HG03378 (cell line): ENCODE measurements around the gene SMIM17.
"Not testable (repeated sequence)": the region's sequence is repeated elsewhere in the genome, so short reads cannot be mapped to it uniquely, and the experiment has no call there.

Experiments used
- ATAC-seq: cut with Tn5 transposase; IDR thresholded peaks from one replicate; pipeline ENCODE4 v1.9.1; 2021; ENCODE audit warnings: mild to moderate bottlenecking, moderate library complexity; ENCODE audit not compliant: unreplicated experiment

SMIM17 gene

DNA sequence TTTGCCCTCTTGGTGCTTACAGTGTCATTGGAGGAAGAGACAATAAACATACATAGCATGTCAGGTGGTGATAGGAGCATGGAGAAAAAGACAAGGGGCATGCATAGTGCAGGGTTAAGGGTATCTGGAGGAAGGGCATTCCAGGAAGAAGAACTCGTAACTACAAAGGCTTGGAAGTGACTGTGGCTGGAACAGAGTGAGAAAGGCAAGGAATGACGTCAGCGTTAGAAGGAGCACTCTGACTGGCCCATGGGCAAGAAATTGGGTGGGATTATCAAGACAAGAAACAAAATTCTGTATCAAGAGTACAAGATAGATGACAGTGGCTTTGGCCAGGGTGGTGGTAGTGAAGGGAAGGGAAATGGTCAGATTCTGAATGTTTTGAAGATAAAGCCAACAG is 11.2 kb downstream of the SMIM17 start:
- no peak for ATAC-seq

DNA sequence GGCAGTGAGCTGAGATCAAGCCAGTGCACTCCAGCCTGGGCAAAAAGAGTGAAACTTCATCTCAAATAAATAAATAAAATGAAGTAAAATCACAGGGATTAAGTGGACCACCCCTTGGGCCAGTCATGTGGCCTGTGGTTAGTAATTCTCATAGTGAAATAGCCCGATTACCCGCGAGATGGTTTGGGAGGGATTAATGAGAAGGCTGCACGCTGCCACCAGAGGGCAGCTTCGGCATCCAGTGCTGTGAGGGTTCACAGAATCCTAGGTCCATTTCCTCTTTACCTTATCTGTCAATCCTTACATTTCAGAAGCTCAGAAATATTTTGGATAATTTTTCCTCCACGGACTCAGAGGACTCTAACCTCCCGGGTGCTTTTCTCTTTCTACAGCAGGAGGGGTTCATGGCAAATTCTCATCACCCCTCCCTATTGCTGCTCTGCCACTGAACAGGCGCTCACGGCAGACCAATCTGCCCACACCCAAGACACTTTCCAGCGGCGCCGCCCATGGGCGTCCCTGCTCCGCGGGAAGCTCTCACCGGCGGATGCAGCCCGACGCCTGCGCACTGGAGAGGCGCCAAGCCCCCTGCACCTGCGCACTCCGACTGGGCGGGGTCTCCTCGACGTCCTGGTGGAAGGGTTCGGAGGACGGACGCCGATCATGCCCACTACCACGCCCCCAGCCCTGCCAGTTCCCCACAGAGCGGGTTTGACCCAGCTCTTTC is 17.6 kb downstream of the SMIM17 start:
- ATAC-seq: no peak

DNA sequence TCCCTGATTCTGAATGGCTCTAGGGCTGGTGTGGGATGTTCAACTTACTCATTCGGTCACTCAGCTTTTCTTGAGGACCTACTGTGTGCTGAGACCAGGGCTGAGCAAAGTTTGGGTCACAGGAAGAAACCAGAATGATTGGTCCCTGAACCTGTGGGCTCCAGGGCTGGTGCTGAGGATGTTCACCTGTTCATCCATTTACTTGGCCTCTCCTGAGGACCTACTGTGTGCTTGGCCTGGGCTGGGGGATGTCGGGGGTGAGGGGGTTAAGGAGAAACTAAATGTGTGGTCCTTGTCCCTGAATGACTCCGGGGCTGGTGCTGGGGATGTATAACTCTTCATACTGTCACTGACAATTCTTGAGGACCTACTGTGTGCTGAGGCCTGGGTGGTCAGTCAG is 18.3 kb downstream of the SMIM17 start:
- ATAC-seq: no peak

DNA sequence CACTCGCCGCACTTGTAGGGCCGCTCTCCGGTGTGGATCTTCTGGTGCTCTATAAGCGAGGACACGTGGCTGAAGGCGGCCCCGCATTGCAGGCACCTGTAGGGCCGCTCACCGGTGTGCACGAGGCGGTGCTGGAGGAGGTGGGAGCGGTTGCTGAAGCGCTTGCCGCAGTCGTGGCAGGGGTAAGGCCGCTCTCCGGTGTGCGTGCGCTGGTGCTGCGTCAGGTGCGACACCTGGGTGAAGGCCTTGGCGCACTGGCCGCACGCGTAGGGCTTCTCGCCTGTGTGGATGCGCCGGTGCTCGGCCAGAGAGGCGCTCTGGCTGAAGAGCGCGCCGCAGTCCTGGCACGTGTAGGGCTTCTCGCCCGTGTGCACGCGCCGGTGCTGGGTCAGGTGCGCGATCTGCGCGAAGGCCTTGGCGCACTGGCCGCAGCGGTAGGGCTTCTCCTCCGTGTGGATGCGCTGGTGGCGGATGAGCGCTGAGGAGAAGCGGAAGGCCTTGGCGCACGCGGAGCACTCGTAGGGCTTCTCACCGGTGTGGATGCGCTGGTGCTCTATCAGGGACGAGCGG is 21.1 kb downstream of the SMIM17 start:
- no peak for ATAC-seq

DNA sequence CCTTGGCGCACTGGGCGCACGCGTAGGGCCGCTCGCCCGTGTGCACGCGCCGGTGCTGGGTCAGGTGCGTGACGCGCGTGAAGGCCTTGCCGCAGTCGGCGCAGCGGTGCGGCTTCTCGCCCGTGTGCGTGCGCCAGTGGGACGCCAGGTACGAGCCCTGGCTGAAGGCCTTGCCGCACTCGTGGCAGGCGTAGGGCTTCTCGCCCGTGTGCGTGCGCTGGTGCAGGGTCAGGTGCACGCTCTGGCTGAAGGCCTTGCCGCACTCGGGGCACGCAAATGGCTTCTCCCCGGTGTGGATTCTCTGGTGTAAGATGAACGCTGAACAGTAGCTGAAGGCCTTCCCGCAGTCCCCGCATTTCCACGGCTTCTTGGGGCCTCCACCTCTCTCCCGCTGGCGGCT is 21.6 kb downstream of the SMIM17 start:
- ATAC-seq: no peak

DNA sequence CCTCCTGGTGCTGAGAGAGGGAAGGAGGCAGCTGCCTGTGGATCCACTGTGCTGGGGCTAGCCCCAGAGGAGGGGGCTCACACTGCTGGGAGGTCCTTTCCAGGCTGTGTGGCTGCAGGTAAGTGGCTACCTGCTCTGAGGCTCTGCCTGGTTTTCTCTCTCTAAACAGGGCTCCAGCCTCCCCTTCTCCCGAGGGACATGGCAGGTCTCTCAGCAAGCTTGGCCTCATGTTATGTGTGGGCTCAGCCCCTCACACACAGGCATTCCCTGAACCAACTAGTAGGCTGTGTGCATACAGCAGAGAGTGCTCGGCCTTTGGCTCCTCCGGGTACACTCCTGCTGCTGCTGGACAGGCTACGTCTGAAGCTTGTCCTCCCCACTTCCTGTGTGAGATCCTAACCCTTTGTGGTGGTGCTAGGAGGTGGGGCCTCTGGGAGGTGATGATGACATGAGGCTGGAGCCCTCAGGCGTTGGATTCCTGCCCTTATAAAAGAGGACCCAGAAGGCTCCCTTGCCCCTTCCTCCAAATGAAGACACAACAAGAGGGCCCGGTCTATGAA is 24.4 kb downstream of the SMIM17 start:
- no peak for ATAC-seq

DNA sequence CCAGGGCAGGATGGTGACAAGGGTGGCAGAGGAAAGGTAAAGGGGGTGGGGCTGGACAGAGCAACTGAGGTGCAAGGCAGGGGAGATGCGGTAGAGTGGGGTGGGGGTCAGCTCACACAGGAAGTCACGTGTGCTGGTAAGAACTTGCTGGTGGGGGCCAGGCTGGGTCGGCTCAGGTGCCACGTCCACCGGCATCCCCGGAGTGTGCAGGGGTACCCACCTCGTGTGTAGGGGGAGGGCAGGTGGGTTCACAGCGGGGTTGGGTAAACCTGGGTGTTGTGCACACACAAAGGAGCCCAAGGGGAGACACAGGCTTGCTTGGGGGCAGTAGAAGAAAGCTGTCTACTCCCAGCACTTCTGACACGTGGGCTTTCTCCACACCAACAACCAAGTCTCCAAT is 25.7 kb downstream of the SMIM17 start:
- ATAC-seq: no peak

DNA sequence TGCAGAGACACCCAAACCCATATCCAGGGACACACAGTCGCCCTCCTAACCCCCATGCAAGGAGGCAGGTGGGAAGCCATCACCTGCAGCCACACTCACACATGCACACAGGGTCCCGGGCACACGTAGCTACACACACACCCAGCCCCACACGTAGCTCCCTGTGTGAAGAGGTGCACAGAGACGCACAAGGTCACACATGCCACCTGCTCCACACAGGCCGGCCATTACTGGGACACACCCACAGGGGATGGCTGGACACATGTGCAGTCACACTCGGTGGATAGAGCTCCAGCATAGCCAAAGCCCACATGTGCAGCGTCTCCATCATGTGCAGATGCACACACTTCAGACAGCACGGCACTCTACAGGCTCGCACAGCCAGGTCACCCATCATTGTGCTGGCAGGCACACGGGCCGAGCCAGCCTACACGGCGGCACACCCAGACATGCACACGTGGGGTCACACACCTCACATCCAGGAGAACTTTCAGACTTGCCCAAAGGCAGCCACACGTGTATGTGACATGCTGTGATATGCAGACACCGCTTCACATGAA is 27.5 kb downstream of the SMIM17 start:
- ATAC-seq: no peak

DNA sequence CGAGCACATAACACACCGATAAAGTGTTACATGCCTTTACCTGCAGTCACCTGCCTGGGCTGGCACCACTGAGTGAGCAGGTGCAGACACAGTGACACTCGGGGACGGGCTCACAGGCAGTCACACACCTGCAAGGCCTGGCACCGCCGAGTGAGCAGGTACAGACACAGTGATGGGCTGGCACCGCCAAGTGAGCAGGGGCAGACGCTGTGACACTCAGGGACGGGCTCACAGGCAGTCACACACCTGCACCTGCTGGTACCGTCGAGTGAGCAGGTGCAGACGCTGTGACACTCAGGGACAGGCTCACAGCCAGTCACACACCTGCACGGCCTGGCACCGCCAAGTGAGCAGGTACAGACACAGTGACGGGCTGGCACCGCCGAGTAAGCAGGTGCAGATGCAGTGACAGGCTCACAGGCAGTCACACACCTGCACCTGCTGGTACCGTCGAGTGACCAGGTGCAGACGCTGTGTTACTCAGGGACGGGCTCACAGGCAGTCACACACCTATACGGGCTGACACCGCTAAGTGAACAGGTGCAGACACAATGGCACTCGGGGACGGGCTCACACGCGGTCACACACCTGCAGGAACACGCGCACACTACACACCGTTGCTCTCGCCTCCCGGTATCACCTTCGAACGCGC is 28.1 kb downstream of the SMIM17 start:
- ATAC-seq: no peak

DNA sequence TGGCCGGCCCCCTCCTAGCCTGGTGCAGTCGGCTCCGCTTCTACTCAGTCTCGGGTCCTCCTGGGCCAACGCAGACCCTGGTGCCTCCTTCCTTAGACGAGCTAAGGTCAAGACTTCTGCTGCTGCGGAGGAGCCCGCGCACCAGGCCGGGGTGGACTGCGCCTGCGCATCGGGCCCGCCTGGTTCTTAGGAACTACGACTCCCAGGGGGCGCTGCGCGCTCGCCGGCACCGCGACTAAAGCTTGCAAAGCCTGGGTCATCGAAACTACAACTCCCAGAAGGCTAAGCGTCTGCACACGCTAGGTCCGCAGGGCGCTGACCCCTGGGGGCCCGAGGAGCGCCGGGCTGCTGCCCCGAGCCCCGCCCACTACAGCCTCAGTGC is 28.6 kb downstream of the SMIM17 start, which contains the start of gene ZNF835:
Gene ZNF835 (minus strand): TSS at position 145 of the 382 bp plus-strand sequence. CDS start 6,559 bp downstream, outside the sequence.
- no peak for ATAC-seq

DNA sequence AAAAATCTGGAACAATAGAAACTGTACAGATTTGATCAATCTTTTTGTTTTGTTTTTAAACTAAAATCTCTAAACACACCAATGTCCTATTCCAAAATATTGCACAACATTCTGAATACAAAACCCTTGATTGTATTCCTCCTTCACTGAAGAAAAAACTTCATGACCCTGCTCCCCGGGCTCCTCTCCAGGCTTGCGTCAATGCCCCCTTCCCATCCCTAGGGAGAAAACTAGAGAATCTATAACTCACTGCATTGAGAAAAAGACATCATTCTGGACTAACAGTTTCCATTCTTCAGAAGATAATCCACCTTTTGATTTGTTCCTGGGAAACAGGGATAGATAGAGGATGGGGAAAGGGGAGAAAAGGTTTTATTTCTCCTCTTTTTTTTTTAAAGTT is 29.7 kb downstream of the SMIM17 start:
- ATAC-seq: not testable (repeated sequence)

DNA sequence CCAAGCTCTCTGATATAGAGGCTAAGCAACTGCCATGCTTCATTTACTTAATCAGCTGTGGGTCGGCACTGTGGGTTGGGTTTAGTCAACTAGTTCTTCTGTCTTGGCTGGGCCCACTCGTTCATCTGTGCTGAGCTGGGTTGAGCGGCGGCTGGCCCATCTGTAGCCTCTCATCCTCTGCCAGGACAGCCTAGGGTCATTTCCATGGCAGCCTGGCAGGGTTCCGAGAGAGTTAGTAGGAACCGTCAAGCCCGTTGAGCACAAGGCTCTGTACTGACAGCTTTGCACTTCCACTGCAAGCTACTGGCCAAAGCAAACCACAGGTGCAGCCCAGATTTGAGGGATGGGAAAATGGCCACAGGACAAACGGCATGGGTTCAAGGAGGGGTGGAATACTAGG is 35.2 kb downstream of the SMIM17 start:
- ATAC-seq: no peak

DNA sequence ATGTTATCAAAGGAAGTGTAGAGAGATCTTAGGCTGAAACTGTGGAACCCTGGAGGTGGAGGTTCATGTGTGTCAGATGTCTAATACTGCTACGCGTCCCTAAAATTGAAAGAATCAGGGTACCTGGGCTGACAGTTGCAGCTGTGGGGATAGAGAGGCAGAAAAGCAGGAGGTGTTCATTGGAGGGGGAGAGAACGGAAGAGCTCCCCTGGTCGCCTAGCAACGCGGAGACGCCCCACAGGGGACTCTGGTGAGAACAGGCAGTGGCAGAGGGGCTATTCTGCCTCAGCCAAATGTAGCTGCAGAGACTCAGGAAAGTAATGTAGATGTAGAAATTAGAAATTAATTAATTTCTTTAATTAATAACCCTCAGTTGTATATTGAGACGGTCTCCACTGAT is 38.7 kb downstream of the SMIM17 start:
- no peak for ATAC-seq

DNA sequence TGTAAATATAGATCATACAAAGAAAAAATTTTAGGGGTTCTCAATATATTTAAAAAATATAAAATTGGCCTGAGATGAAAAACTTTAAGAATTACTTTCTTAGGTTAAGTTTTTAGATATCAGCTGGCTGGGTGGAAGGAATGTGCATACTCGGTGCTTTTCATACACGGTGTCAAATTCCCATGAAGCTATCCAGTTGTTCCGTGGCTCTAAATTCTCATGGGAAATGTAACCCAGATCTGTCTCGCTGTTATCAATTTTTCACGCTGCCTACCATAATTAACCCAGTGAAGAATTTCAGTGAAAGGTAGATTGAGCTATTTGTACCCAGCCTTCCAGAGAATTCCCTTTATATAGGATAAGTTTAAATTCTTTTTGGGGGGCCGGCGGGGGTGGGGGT is 40.2 kb downstream of the SMIM17 start:
- ATAC-seq: no peak

DNA sequence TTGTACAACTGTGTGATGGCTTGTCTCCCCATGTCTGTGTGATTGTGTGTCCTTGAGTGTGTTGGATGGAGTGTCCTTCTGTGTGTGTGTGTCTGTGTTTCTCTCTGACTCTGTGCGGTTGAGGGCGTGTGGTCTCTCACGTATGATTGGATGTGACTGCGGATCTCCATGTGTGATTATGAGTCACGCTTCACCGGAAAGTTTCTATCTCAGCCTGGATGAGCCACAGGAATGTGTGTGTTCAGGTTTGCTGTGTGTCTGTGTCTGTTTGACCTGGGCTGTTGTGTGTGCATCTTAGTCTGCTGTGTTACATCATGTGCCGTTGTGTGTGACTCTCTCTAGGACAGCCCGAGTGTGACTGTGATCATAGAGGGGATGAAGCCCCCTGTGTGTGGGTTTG is 44.1 kb downstream of the SMIM17 start:
- no peak for ATAC-seq

DNA sequence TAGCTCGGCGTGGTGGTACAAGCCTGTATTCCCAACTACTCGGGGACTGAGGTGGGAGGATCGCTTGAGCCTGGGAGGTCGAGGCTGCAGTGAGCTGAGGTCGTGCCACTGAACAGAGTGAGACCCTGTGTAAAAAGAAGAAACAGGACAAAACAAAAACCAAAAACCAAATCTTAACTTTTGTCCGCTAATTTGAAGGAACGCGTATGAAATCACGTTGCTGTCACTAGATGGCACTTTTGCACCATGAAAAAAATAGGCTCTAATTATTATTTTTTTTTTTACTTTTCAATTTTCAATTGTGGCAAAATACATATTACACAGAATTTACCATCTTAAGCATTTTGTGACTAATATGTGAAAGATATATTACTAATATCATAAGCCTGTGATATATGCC is 46.2 kb downstream of the SMIM17 start:
- no peak for ATAC-seq

DNA sequence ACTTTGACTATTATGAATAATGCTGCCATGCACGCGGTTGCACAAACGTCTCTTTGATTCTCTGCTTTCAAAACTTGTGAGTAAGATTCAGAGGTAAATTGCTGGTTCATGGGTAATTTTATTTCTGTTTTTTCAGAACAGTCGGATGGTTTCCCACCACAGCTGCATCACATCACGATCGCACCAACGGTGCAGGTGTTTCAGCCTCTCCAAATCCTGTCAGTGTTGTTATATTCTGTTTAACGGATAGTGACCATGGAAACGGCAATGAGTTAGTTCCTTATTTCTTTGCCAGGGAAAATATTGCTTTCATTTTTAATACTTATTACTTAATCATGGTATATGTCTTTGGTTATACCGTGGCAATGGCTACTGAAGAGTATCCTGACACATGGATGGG is 47.7 kb downstream of the SMIM17 start:
- ATAC-seq: no peak

DNA sequence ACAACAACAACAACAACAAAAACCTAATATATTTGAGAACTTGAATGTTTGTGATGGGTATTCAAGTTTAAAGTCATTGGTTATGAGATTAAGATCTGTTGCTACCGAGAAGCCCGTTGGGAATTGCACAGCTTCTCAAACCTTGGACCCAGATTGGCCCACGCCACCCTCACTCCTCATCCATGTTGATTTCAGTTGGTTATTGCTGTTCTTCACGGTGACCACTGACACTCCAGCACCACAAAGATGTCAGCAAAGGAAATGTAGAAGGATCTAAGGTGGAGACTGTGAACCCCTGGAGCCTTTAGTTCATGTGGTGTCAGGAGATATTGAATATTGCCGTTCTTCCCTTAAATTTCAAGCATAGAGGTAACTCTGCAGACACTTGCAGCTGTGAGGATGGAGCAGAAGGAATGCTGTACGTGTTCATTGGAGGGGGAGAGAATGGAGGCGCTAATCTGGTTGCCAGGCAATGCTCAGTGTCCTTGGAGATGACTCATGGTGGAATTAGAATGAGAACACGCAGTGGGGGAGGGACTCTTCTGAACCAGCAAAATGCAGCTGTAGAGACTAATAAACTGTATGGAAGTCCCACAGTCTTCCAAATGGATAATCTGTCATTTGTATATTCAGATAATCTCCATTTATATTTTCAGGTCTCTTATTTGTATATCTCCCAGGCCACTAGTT is 49.4 kb downstream of the SMIM17 start:
- no peak for ATAC-seq

DNA sequence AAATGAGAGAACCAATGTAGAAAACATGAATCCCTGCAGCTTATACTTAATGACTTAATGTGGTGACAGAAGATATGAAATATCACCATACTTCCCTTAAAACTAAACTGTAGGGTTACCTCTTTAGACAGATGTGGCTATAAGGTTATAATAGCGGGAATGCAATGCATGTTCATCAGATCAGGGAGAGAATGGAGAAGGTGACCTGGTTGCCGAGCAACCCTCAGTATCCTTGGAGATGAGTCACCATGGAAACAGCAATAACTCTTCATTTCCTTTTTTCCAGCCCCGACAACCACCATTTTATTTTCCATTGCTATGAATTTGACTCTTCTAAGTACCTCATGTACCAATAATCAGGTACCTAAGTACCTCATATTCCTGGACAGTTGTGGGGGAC is 56.6 kb downstream of the SMIM17 start:
- ATAC-seq: no peak

DNA sequence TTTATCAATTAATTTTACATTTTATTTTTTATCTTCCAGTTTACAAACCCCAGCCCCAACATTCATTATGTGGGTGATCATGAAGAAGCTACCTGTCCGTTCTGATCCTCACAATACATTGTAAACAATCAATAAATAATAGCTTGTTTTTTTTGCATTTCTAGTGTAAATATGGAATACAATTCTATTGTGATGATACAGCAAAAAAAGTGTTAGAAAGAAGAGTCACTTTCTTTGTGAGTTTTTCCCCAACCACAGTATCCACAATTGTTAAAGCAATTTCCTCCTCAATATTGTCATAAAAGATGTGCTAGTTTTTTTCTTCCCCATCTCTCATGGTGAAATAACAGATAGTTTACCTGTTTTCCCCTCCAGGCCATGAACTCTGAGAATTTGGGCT is 58.9 kb downstream of the SMIM17 start:
- ATAC-seq: no peak

DNA sequence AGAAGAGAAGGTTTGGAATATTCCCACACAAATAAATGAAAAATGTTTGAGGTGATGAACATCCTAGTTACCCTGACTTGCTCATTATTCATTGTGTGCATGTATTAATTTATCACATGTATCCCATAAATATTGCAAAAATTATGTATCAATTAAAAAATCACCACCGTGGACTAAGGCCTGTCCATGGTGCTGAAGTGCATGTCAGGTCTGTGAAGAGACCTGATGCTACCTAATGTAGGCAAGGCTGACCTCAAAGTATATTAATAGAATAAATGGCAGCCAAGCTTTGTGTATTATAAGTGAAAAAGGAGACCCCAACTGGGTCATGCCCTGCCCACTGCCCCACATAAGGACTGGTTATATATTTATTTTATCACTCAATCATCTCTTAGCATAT is 63.0 kb downstream of the SMIM17 start:
- ATAC-seq: no peak
